K562 (cell line): ENCODE data around the gene OPHN1. TPM values are rescaled to one million over a fixed set of nuclear protein-coding genes. Genes with fewer than 3 reads are reported as not detected.

ENCODE experiments used
- ATAC-seq: fragments of 200-7000 bp; cut with Tn5 transposase; 3 replicates; pipeline ENCODE4 v1.9.1; 2020; ENCODE audit warnings: moderate library complexity
- BruUV-seq: library from RNA; stranded (reverse); fragments of 400-500 nt; replicated peaks from 2 replicates; lab custom pipeline; 2021; lab: Mats Ljungman, UMichigan
- CTCF ChIA-PET: fragments of 300-600 bp; formaldehyde crosslinking; extraction: SDS; loops from one replicate; lab custom pipeline; 2021; ENCODE audit warnings: low intra/inter-chr PET ratio; lab: Yijun Ruan, JAX
- POLR2A ChIA-PET: fragments of 300-600, 350-650 bp; sonication (Branson Sonifier 250); formaldehyde crosslinking; extraction: SDS; loops from one replicate; lab custom pipeline; 2021; ENCODE audit warnings: antibody characterized with exemption, inconsistent platforms; lab: Yijun Ruan, JAX
- DNase-seq, 4 experiments: peaks; one replicate each; pipeline versions ENCODE4 v3.0.0 to v3.0.0-alpha.2; 2011 to 2018; ENCODE audit warnings: low spot score in 3 of 4, mixed read lengths in 3 of 4; ENCODE audit errors: extremely low read depth in 1 of 4
- FAIRE-seq: peaks from 2 replicates; lab custom pipeline; 2011; peaks lifted over from hg19 to GRCh38; lab: Jason Lieb, UNC
- H2AFZ ChIP-seq: 2 replicates; pipeline ENCODE4 v1.6.0; 2011; ENCODE audit warnings: low read depth, low read length, control low read depth, inconsistent platforms
- H3K27ac ChIP-seq: fragments of 200-600 bp; 3 replicates; pipeline ENCODE4 v1.8.0; 2011; ENCODE audit warnings: low read depth, mild to moderate bottlenecking, control low read depth, inconsistent platforms, low read length, moderate library complexity, mixed read lengths; ENCODE audit errors: extremely low read depth
- H3K27me3 ChIP-seq, 2 experiments: fragments of 300-600 bp in 1 of 2; 2 replicates in 1 of 2; 3 replicates in 1 of 2; pipeline versions ENCODE4 v1.6.0 to v1.8.0; 2011; ENCODE audit warnings: inconsistent platforms in 2 of 2, low read length in 2 of 2, mild to moderate bottlenecking in 1 of 2, mixed read lengths in 1 of 2, moderate library complexity in 1 of 2; ENCODE audit not compliant: control insufficient read depth in 2 of 2, insufficient read depth in 2 of 2
- H3K36me3 ChIP-seq: fragments of 300-600 bp; 3 replicates; pipeline ENCODE4 v1.8.0; 2011; ENCODE audit warnings: mild to moderate bottlenecking, low read length, inconsistent platforms; ENCODE audit not compliant: control insufficient read depth, insufficient read depth
- H3K4me1 ChIP-seq, 2 experiments: fragments of 200-600 bp in 1 of 2; replicated peaks in 1 of 2; 2 replicates in 1 of 2; 3 replicates in 1 of 2; pipeline versions ENCODE4 v1.5.1 to v1.8.0; 2011; ENCODE audit warnings: inconsistent platforms in 2 of 2, low read length in 2 of 2, mild to moderate bottlenecking in 1 of 2, mixed read lengths in 1 of 2, moderate library complexity in 1 of 2; ENCODE audit not compliant: control insufficient read depth in 2 of 2, insufficient read depth in 2 of 2
- H3K4me2 ChIP-seq: 2 replicates; pipeline ENCODE4 v1.6.1; 2011; ENCODE audit warnings: low read length, control low read depth, inconsistent platforms, mixed read lengths; ENCODE audit not compliant: insufficient read depth
- H3K4me3 ChIP-seq: fragments of 200-600 bp; sonication (generic), shearing (Covaris generic); 2 replicates; pipeline ENCODE4 v1.5.1; 2016; ENCODE audit warnings: control low read depth, inconsistent platforms
- H3K79me2 ChIP-seq: fragments of 200-600 bp; 3 replicates; pipeline ENCODE4 v1.8.0; 2011; ENCODE audit warnings: low read length, inconsistent platforms; ENCODE audit not compliant: control insufficient read depth, insufficient read depth
- H3K9ac ChIP-seq, 2 experiments: 2 replicates each; pipeline versions ENCODE4 v1.6.0 to v1.6.1; 2011; ENCODE audit warnings: low read depth in 2 of 2, low read length in 2 of 2, control low read depth in 1 of 2, inconsistent platforms in 1 of 2, mild to moderate bottlenecking in 1 of 2, mixed read lengths in 1 of 2; ENCODE audit not compliant: insufficient read depth in 1 of 2
- H3K9me1 ChIP-seq: one replicate; pipeline ENCODE4 v1.6.0; 2011; ENCODE audit warnings: inconsistent platforms, mild to moderate bottlenecking, low read length, moderate library complexity; ENCODE audit not compliant: control insufficient read depth, insufficient read depth
- H3K9me3 ChIP-seq: replicated peaks from 2 replicates; pipeline ENCODE4 v1.5.1; 2011; ENCODE audit warnings: low read depth, low read length, inconsistent platforms; ENCODE audit not compliant: control insufficient read depth, insufficient read depth
- H4K20me1 ChIP-seq: replicated peaks from 2 replicates; pipeline ENCODE4 v1.6.1; 2011; ENCODE audit warnings: low read length, inconsistent platforms, mixed read lengths; ENCODE audit not compliant: control insufficient read depth, insufficient read depth
- AFF1 ChIP-seq, 2 experiments: fragments of 450-650 bp; IDR thresholded peaks; 2 replicates each; pipeline ENCODE4 v1.6.1; 2018; ENCODE audit warnings: mild to moderate bottlenecking in 2 of 2, low read depth in 1 of 2; ENCODE audit not compliant: partially characterized antibody in 2 of 2
- CEBPB ChIP-seq: fragments of 450-650 bp; IDR thresholded peaks from 2 replicates; pipeline ENCODE4 v1.6.1; 2016; ENCODE audit warnings: missing genetic modification characterization, missing compliant biosample characterization
- CHD1 ChIP-seq: fragments of 200-600 bp; sonication (generic); IDR thresholded peaks from one replicate; pipeline ENCODE4 v1.6.1; 2012; ENCODE audit warnings: mild to moderate bottlenecking, moderate library complexity, low read length, inconsistent platforms
- DPF2 ChIP-seq: fragments of 450-650 bp; IDR thresholded peaks from 2 replicates; pipeline ENCODE4 v1.6.1; 2016
- PHF21A ChIP-seq: fragments of 450-650 bp; IDR thresholded peaks from 2 replicates; pipeline ENCODE4 v1.6.1; 2017; ENCODE audit warnings: low read depth, borderline replicate concordance
- RB1 ChIP-seq: fragments of 450-650 bp; IDR thresholded peaks from 2 replicates; pipeline ENCODE4 v1.6.1; 2017; ENCODE audit warnings: low read depth, mild to moderate bottlenecking
- ZKSCAN1 ChIP-seq: fragments of 150-350 bp; IDR thresholded peaks from 2 replicates; pipeline ENCODE4 v1.6.1; 2016; ENCODE audit warnings: low read depth, low read length
- WGBS: fragments of 100-300 bp; shearing (Covaris generic); methylation state at CpG from one replicate; pipeline ENCODE4 v1.1.6; 2016; ENCODE audit warnings: low coverage, mixed read lengths; ENCODE audit not compliant: insufficient coverage; ENCODE audit errors: missing lambda C conversion rate; 5-methylcytosine and 5-hydroxymethylcytosine counted together
- in situ Hi-C: fragments of 300-500 bp; cut with MboI; formaldehyde crosslinking; loops from 4 replicates; pipeline ENCODE4 v1.15.0; 2018; ENCODE audit warnings: inconsistent platforms, mixed read lengths
- intact Hi-C: fragments of 100-400 bp; cut with micrococcal nuclease; formaldehyde crosslinking; loops from 2 replicates; pipeline ENCODE4 v1.14.2; 2022
- polyA plus RNA-seq, 8 experiments: library from polyadenylated mRNA; depleted of rRNA in 4 of 8; stranded (reverse) in 5 of 8; unstranded in 3 of 8; fragments of >200 nt; fragmentation: Nextera tagmentation in 2 of 8; fragmentation: Illumina TruSeq in 1 of 8; extraction: Ambion mirVana in 2 of 8; extraction: Trizol in 1 of 8; gene quantifications; 2 replicates each; pipeline versions ENCODE4 v1.2.1 to v1.2.3, GENCODE V29; 2011 to 2014; ENCODE audit warnings: inconsistent platforms in 1 of 8, missing spikeins in 1 of 8
- total RNA-seq, 7 experiments: library from RNA; depleted of rRNA in 6 of 7; stranded (reverse); fragments of >200 nt in 6 of 7; fragmentation: Illumina TruSeq in 2 of 7; extraction: Trizol in 2 of 7; gene quantifications; 2 replicates each; pipeline versions ENCODE4 v1.2.1 to v1.2.3, GENCODE V29; 2011 to 2021; ENCODE audit warnings: low replicate concordance in 1 of 7
- TF ChIP-seq, protein P1 (sequence below): sonication (generic); formaldehyde crosslinking; IDR thresholded peaks from 2 replicates; pipeline ENCODE4 v1.8.0; 2023; ENCODE audit warnings: mild to moderate bottlenecking, missing genetic modification reagents

OPHN1 gene
- total and polyA plus RNA-seq, 9 of the 15 experiments (the other 6 are each of a cell fraction or from before 2014, with no cell fraction given) = 0.28 to 1.8 (median 1.0) TPM

DNA sequence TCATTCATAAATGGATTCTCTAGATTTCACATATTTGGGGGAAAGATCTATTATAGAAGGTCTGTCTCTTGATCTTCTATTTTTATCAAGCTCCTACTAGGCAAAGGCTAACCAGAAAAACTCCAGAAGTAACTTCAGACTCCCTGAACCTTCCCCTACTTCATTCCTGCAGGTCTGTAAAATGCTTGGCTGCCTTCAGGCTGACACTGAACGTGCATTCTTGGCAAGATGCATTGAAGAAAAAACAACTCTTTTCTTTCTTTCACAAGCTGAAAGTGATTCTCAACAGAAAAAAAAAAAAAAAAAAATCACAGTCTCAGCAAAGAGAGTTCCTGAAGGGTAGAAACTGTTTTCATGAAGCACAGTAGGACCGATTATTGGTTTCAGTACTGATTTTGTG, 12.7 kb downstream of the OPHN1 start:
- Histone ChIP-seq H3K4me3 (no peak overlapping the region), H4K20me1 (no peaks in the 10 kb centered on the region), H3K9me3 (no peaks in the 10 kb centered on the region), H3K4me1 (no peaks in the 10 kb centered on the region), H3K27me3 (no peaks in the 10 kb centered on the region), H3K9me1 (no peaks in the 10 kb centered on the region), H3K36me3 (no peaks in the 10 kb centered on the region), H2AFZ (no peak overlapping the region), H3K27ac (no peak overlapping the region), H3K4me2 (no peak overlapping the region), H3K9ac (no peak overlapping the region), H3K79me2 (no peaks in the 10 kb centered on the region)
- BruUV-seq = no TSS peak
- ChIA-PET POLR2A (no interaction called here), CTCF (no interaction called here)
- TF ChIP-seq DPF2 (no peak), ZKSCAN1 (no peak)
- no peak for FAIRE-seq
- in situ Hi-C loops (no loop called here), intact Hi-C loops (no loop called here)
- DNase-seq = no peak
- 16% methylated on average over 2 of the region's 2 CpGs for whole genome bisulfite sequencing
- ATAC-seq = no peak

DNA sequence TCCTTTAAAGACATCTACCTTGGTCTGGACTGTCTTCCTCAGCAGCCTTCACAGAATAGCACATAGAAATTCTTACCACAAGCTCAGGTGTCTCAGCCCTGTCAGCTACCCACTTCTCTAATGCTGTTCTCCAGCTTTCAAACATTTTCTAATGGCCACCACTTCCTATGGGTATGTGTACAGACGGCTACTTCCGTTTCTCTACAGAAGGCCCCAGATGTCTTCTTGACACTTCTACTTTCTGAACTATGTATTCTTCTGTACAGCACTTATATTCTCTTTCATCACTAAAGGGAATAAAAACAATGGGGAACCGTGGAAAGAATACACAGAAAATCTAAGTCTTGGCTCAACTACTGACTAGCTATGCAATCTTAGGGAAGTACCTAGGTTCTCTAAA, 13.3 kb downstream of the OPHN1 start:
- Histone ChIP-seq H3K9me3 (no peaks in the 10 kb centered on the region), H3K4me3 (no peak overlapping the region), H3K4me1 (no peaks in the 10 kb centered on the region), H3K27me3 (no peaks in the 10 kb centered on the region), H3K27ac (no peak overlapping the region), H3K9ac (no peak overlapping the region), H4K20me1 (no peaks in the 10 kb centered on the region), H3K36me3 (no peaks in the 10 kb centered on the region), H3K9me1 (no peaks in the 10 kb centered on the region), H3K79me2 (no peaks in the 10 kb centered on the region), H3K4me2 (no peak overlapping the region), H2AFZ (no peak overlapping the region)
- POLR2A ChIA-PET = no interaction called here
- no peak for FAIRE-seq
- BruUV-seq = no TSS peak
- no peak for DNase-seq
- intact Hi-C loops = no loop called here
- no peak for ATAC-seq
- CTCF ChIA-PET = no interaction called here
- WGBS = 42% methylated on average over 3 of the region's 3 CpGs
- in situ Hi-C loops = no loop called here
- TF ChIP-seq DPF2 (no peak), CEBPB (tag) (no peak), RB1 (no peak), PHF21A (no peak), CHD1 (no peak), AFF1 (IDR thresholded peaks at IDR 0.05; ENCODE audit: low read depth in 1 of 2, partially characterized antibody in 2 of 2) (no peak)
- TF ChIP-seq, protein P1, sequence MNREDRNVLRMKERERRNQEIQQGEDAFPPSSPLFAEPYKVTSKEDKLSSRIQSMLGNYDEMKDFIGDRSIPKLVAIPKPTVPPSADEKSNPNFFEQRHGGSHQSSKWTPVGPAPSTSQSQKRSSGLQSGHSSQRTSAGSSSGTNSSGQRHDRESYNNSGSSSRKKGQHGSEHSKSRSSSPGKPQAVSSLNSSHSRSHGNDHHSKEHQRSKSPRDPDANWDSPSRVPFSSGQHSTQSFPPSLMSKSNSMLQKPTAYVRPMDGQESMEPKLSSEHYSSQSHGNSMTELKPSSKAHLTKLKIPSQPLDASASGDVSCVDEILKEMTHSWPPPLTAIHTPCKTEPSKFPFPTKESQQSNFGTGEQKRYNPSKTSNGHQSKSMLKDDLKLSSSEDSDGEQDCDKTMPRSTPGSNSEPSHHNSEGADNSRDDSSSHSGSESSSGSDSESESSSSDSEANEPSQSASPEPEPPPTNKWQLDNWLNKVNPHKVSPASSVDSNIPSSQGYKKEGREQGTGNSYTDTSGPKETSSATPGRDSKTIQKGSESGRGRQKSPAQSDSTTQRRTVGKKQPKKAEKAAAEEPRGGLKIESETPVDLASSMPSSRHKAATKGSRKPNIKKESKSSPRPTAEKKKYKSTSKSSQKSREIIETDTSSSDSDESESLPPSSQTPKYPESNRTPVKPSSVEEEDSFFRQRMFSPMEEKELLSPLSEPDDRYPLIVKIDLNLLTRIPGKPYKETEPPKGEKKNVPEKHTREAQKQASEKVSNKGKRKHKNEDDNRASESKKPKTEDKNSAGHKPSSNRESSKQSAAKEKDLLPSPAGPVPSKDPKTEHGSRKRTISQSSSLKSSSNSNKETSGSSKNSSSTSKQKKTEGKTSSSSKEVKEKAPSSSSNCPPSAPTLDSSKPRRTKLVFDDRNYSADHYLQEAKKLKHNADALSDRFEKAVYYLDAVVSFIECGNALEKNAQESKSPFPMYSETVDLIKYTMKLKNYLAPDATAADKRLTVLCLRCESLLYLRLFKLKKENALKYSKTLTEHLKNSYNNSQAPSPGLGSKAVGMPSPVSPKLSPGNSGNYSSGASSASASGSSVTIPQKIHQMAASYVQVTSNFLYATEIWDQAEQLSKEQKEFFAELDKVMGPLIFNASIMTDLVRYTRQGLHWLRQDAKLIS (CRISPR knock-in tag) = no peak
